Activated CD8-positive, alpha-beta memory T cell treated with anti-CD3 and anti-CD28 coated beads, Interleukin-2, amount 50 U/mL, for 1 hour (primary cell): ENCODE data around the gene MBTPS1.

Experiments used
- DNase-seq: peaks from one replicate; pipeline ENCODE4 v3.0.0-alpha.2; 2020; ENCODE audit errors: extremely low read depth

Gene MBTPS1

DNA sequence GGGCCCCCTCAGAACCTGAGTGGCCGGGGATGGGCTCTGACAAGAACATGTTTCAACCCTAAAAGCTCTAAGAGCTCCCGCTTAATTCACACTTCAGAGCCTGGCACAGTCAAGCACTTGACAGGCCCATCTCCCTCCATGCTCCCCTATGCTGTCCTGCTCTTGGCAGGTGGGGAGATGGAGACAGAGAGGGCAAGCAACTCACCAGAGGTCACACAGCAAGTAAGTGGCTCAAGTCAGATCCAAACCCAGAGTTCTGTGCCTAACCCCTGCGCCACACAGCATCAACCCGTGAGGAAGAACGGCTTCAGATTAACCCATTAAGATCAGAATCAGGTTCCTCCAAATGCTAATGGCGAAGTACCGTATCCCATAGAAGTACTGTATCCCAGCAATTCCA lies 112.3 kb downstream of the MBTPS1 start:
- no peak for DNase-seq
